Activated B cell treated with CpG ODN at 0.5 μM for 24 hours (primary cell): ENCODE results near the gene COL23A1. TPM values are rescaled to one million over a fixed set of nuclear protein-coding genes. Genes with fewer than 3 reads are reported as not detected.

ENCODE experiments used
- ATAC-seq: fragments of 200-7000 bp; cut with Tn5 transposase; one replicate; pipeline ENCODE4 v1.10.0; 2021; ENCODE audit warnings: low read depth, mild to moderate bottlenecking, moderate library complexity
- CTCF ChIA-PET: fragments of 350-600 bp; sonication (Branson Sonifier 250); formaldehyde crosslinking; loops from one replicate; lab custom pipeline; 2021; ENCODE audit warnings: antibody characterized with exemption; lab: Charles Lee
- POLR2A ChIA-PET: fragments of 350-600 bp; sonication (Branson Sonifier 250); formaldehyde crosslinking; loops from one replicate; lab custom pipeline; 2021; ENCODE audit warnings: antibody characterized with exemption; lab: Charles Lee
- DNase-seq: peaks from one replicate; pipeline ENCODE4 v3.0.0; 2022
- H3K27ac Mint-ChIP-seq: one replicate; pipeline ENCODE4 v1.8.0; 2020; ENCODE audit warnings: mixed read lengths
- H3K27me3 Mint-ChIP-seq: one replicate; pipeline ENCODE4 v1.8.0; 2021; ENCODE audit warnings: mixed read lengths
- H3K36me3 Mint-ChIP-seq: one replicate; pipeline ENCODE4 v1.8.0; 2021; ENCODE audit warnings: low read depth, mixed read lengths
- H3K4me1 Mint-ChIP-seq: one replicate; pipeline ENCODE4 v1.8.0; 2021; ENCODE audit warnings: mixed read lengths
- H3K4me3 Mint-ChIP-seq: one replicate; pipeline ENCODE4 v1.8.0; 2020; ENCODE audit warnings: mild to moderate bottlenecking, mixed read lengths
- H3K9me3 Mint-ChIP-seq: one replicate; pipeline ENCODE4 v1.8.0; 2020; ENCODE audit warnings: mixed read lengths
- CTCF ChIP-seq: fragments of 200-600 bp; IDR thresholded peaks from one replicate; pipeline ENCODE4 v1.8.0; 2022; ENCODE audit warnings: antibody characterized with exemption, mild to moderate bottlenecking
- intact Hi-C: fragments of 100-400 bp; cut with micrococcal nuclease; formaldehyde crosslinking; loops from one replicate; pipeline ENCODE4 v1.15.1; 2024
- total RNA-seq: library from RNA; stranded (reverse); gene quantifications from 2 replicates; pipeline ENCODE4 v1.2.3, GENCODE V29; 2022

Gene COL23A1
- total RNA-seq, 1 donor from 2014 or later, result not detected

- DNase-seq, result no peak
- Mint-ChIP-seq H3K4me1 (peaks cover 4% of the 10 kb centered on the region), H3K36me3 (no peaks in the 10 kb centered on the region), H3K27ac (no peak overlapping the region), H3K27me3 (peaks cover 22% of the 10 kb centered on the region), H3K4me3 (no peak overlapping the region), H3K9me3 (peaks cover 10% of the 10 kb centered on the region)
- intact Hi-C loops, result no loop called here
- ATAC-seq, result no peak
- TF ChIP-seq CTCF, result no peak
- POLR2A ChIA-PET, result no interaction called here
- CTCF ChIA-PET, result no interaction called here
Measured at GRCh38 chr5:178282391-178282790, 307.8 kb downstream of the COL23A1 start.

- ChIA-PET CTCF (interaction anchor here (1.3 kb wide), 1 partner anchor 557 kb away, joined by 5 read pairs; no protein-coding TSS in a partner anchor), POLR2A (no interaction called here)
- TF ChIP-seq CTCF, result no peak
- Mint-ChIP-seq H3K4me1 (peaks cover 4% of the 10 kb centered on the region), H3K4me3 (no peak overlapping the region), H3K36me3 (no peaks in the 10 kb centered on the region), H3K27ac (no peak overlapping the region), H3K9me3 (peaks cover 10% of the 10 kb centered on the region), H3K27me3 (peaks cover 19% of the 10 kb centered on the region)
- intact Hi-C loops, result no loop called here
- DNase-seq, result no peak
- no peak for ATAC-seq
Measured at GRCh38 chr5:178281331-178281730, 308.9 kb downstream of the COL23A1 start.

- ChIA-PET CTCF (interaction anchor here (1.0 to 1.8 kb wide), 6 partner anchors 42 to 1213 kb away, joined by 3 to 6 read pairs (median 5); no protein-coding TSS in a partner anchor), POLR2A (no interaction called here)
- peaks cover 14% of the 10 kb centered on the region for H3K9me3 Mint-ChIP-seq
- H3K4me1 Mint-ChIP-seq, result peaks cover 4% of the 10 kb centered on the region
- H3K27me3 Mint-ChIP-seq, result peaks cover 22% of the 10 kb centered on the region
- no peaks in the 10 kb centered on the region for H3K36me3 Mint-ChIP-seq
- ATAC-seq (no peak), DNase-seq (no peak)
- H3K27ac Mint-ChIP-seq, result no peak overlapping the region
- H3K4me3 Mint-ChIP-seq, result no peak overlapping the region
- TF ChIP-seq CTCF, result no peak
- intact Hi-C loops, result loop anchor here (1.0 kb wide), 1 partner anchor 1214 kb away; no protein-coding TSS in a partner anchor
Measured at GRCh38 chr5:178280631-178281030, 309.6 kb downstream of the COL23A1 start.

- ATAC-seq, result peak; percentile 47
- ChIA-PET CTCF (interaction anchor here (0.6 to 1.8 kb wide), 7 partner anchors 13 to 1214 kb away, joined by 3 to 6 read pairs (median 5); no protein-coding TSS in a partner anchor), POLR2A (no interaction called here)
- Mint-ChIP-seq H3K36me3 (no peaks in the 10 kb centered on the region), H3K4me1 (peaks cover 4% of the 10 kb centered on the region), H3K4me3 (no peak overlapping the region), H3K27ac (no peak overlapping the region), H3K9me3 (peaks cover 14% of the 10 kb centered on the region), H3K27me3 (peaks cover 23% of the 10 kb centered on the region)
- peak; percentile 54 for DNase-seq
- TF ChIP-seq CTCF, result no peak
- intact Hi-C loops, result loop anchor here (1.0 kb wide), 1 partner anchor 1214 kb away; no protein-coding TSS in a partner anchor
Measured at GRCh38 chr5:178279723-178280438, 310.3 kb downstream of the COL23A1 start.

GRCh38 chr5:178279026-178279722 is 311.0 kb downstream of the COL23A1 start:
- Mint-ChIP-seq H3K27ac (no peak overlapping the region), H3K9me3 (peaks cover 14% of the 10 kb centered on the region), H3K4me1 (peaks cover 4% of the 10 kb centered on the region), H3K4me3 (no peak overlapping the region), H3K27me3 (peaks cover 23% of the 10 kb centered on the region), H3K36me3 (no peaks in the 10 kb centered on the region)
- POLR2A ChIA-PET, result no interaction called here
- ATAC-seq (no peak), DNase-seq (no peak)
- TF ChIP-seq CTCF, result no peak
- CTCF ChIA-PET, result interaction anchor here (1.5 to 1.8 kb wide), 2 partner anchors 41 to 273 kb away, joined by 6 read pairs; no protein-coding TSS in a partner anchor
- intact Hi-C loops, result no loop called here
